Activated CD4-positive, alpha-beta T cell treated with anti-CD3 and anti-CD28 coated beads for 1 hour (primary cell): Measurements from ENCODE around the gene UVRAG.
"Not testable (repeated sequence)": the region's sequence is repeated elsewhere in the genome, so short reads cannot be mapped to it uniquely, and the experiment has no call there.

Experiments used
- DNase-seq: peaks from one replicate; pipeline ENCODE4 v3.0.0-alpha.2; 2020

Gene UVRAG

DNA sequence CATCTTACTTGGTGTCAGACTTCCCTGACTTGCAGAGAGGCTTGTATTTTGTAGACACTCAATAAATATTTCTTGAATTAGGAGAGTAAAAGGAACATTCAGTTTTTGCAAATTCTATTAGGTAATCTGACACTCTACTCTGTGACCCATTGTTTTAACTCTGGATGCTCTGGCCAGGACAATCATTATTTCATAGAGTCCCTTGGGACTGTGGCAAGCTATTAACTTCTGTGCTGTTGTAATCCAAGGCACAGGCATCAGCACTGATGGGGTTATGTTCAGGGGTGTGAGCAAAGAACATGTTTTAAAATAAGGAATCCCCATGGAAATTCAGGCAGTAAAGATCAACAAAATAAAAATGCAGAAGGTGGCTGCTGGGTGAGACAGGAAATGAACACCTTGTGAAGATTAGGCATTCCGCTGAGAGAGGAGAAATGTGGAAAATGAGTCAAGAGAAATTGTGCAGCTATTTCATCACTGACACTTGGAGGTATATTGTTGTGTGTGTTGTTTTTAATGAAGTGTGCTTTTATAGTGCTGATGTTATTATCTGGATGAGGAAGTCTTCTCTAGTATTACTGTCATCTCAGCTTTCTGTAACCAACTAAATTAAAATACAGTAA is 216.1 kb downstream of the UVRAG start:
- DNase-seq = no peak

DNA sequence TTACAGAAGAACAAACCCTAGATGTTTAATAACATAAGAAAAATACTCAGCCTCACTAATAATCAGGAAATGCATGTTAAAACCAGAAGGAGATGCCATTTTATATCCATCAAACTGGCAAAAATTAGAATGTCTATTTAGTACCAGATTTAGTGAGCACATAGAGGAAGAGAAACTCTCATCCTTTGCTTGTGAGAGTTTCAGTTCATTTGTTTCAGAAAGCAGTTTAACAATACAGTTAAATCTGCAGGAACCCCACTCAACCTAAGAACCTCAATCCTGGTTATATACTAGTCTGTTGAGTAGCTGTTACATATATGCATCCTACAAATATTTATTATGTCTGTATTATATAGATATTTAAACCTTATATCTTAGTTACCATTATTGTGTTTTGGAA is 218.7 kb downstream of the UVRAG start:
- DNase-seq = no peak

DNA sequence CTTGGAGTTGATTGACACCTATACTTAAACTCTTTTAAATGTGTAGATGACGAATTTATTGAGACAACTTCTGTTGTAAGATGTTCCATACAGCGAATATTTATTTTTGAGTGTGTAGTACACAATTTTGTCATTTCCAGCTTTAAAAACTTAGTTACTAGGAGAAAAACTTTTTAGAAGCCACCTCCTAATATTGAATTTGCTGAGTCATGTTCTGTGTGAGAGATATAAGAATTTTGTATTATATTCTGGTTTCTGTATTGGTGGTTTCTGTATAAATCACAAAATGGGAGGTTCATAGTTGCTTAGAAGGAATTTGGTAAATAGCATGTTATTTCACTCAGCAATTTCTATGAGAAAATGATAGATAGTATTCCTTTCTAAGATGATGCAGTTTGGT is 220.0 kb downstream of the UVRAG start:
- no peak for DNase-seq

DNA sequence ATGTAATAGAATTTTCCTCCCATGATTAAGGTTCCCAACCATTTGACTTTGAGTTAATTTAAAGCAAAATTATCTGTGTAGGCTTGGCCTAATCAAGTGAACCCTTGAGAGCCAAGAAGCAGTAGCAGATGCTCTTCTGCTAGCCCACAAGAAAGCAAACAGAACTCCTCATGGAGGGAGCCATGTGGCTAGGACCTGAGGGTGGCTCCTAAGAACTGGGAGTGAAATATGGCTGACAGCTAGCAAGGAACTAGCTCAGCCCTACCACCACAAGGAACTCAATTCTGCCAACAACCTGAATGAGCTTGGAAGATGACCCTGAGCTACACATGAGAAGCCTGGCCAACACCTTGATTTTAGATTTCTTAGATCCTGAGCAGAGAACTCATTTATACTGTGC is 223.6 kb downstream of the UVRAG start:
- DNase-seq = no peak

DNA sequence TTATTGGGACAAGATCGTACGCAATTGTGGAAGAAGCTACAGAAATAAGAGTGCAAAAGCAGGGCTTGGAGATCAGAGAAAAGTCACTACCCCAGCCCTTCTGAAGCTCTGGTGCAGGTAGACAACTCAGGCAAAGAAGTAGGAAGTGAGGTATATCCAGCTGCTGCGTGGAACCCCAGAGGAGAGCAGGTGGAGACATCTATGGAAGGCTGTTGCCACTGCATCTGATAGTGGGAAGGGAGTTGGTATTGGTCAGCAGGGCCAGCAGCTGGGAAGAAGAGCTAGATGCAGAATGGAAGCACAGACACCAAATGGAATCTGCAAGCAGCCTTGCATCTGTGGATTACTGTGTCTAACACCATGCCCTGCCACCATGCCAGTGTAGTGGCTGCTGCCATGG is 226.2 kb downstream of the UVRAG start:
- no peak for DNase-seq

DNA sequence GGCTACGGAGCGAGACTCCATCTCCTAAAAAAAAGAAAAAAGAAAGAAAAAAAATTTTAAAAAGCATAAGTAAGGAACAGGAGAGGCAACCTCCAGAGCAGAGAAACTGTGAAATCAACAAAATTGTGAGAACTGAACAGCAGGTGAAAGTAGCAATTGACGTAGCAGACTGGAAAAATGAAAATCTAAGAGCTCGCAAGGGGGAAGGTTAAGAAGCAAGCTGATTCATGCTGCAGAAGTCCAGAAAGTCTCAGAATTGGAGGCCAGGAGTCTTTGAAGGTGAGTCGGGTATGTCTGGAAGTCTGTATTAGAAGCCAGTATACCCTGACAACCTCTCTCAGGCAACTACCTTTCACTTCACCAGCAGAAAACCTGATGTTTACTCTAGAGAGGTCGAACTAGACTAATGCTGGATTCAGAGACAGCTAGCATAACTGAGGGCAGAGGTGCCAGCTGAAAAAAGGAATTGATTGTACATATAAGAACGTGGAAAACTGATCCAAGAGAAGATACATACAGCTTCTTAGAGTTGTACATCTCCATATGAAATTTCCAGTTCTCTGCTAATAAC is 229.8 kb downstream of the UVRAG start:
- no peak for DNase-seq

DNA sequence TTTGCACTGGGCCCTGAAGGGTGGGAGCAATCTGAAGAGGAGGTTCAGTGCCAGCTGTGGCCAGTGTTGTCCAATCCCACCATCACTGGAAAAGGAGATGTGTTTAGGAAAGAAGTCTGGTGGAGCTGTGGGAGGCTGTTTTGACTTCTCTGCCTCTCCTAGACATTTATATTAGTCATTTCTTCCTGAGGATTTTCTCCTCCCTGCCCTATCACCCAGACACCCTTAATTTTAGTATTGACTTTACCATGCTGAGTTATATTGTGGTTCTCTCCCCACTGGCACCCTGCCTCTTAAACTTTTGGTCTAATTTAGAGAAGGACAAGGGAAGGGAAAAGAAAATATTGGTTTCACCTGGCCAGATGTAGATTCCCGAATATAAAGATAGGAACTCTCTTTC is 232.2 kb downstream of the UVRAG start:
- no peak for DNase-seq

DNA sequence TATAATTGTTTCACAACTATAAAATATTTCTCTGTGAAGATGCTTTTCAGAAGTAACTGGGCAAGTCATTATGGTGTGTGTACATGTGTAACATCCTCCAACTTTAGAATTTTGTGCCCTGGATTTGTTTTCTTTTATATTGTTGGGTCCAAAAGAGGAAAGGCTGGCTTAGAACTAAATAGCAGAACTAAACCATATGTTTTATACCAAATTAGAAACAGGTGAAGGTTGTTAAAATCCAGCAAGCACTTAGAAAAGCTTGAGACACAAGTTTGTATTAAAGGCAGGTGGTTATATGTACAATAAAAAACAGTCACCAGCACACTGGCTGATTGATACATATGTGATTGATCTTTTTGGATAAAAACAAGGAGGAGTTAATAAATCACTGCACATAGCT is 232.8 kb downstream of the UVRAG start:
- DNase-seq = no peak

DNA sequence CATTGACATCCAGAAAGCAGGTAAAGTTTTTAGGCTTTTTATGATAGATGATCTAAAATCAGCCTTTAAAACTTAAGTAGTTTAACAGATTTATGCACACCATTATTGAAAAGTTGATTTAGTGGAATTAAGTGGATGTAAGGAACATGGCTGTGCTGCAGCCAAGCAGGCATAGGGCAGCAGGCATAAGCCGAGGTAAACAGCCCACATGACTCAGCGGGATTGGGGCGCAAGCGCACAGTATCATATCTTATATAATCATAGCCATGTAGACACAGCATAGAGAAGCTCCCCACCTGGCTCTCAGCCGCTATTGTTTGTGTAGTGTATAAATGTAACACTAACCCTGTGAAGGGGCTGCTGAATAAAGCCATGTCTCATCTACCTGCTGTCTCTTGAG is 233.8 kb downstream of the UVRAG start:
- no peak for DNase-seq

DNA sequence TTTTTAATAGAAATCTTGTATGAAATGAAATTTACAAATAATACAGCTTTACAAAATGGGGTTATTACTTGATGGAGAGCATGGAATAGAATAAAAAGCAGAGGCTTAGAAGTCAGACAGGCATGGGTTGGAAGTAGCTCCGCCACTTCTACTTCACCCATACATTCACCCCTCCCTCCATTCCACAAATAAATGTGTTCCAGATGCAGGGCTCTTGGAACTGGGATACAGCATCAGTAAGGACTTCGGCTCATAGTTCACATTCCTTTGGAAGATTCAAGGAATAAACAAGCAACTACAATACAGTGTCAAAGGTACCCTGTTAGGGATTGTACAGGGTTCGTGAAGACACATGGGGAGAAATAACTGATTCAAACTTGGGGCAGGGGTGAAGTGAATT is 234.5 kb downstream of the UVRAG start:
- no peak for DNase-seq

DNA sequence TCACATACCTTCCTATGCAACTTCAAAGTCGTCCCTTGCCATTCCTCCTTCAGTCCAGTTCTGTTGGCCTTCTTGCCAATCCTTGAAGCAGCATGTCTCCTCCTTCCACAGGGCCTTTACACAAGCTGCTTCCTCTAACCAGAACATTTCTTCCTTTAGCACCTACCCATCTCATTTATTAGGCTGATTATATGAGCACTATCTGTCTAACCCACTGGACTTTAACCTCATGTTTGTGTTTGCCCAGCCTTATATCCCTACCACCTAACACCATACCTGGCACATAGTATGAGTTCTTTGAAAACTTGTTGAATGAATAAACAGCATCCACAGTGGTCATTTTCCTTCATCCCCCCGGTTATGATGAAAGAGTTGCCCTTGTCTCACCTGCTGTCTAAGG is 236.9 kb downstream of the UVRAG start:
- no peak for DNase-seq

DNA sequence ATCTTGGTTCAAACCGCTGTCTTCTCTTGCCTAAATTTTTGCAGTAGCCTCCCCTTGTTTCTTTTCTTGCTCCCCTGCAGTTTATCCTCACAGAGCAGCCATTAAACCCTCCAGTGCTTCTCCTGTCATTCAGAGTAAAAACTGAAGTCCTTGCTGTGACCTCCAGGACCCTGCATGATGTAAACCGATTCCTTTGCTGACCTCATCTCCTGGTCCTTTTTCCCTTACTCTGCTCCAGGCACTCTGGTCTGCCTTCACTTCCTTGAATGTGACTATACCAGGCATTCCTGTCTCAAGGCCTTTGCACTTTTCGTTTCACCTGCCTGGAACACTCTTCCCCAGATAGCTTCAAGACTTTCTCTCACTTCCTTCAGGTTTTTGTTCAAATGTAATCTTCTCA is 239.3 kb downstream of the UVRAG start:
- no peak for DNase-seq

DNA sequence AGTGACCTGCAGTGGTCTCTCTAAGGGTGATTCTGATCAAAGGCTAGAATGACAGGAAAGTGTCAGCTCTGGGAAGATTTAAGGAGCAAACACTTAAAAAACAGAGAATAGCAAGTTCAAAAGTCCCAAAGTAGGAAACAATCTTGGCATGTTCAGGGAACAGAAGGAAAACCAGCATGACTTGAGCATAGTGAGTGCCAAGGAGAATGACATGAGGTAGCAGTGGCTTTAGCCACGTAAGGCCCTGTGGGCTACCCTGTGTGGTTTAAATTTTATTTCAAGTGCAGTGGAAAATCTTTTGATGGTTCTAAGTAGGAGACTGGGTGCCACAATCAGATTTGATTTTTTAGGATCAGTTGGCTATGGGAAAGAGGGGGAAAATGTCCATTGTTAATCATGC is 241.9 kb downstream of the UVRAG start:
- no peak for DNase-seq

DNA sequence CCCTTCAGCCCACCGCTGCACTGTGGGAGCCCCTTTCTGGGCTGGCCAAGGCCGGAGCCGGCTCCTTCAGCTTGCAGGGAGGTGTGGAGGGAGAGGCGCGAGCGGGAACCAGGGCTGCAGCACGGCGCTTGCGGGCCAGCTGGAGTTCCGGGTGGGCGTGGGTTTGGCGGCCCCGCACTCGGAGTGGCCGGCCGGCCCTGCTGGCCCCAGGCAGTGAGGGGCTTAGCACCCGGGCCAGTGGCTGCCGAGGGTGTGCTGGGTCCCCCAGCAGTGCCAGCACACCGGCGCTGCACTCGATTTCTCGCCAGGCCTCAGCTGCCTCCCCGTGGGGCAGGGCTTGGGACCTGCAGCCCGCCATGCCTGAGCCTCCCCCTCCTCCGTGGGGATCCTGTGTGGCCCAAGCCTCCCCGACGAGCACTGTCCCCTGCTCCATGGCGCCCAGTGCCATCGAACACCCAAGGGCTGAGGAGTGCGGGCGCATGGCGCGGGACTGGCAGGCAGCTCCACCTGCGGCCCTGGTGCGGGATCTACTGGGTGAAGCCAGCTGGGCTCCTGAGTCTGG is 245.5 kb downstream of the UVRAG start:
- not testable (repeated sequence) for DNase-seq

DNA sequence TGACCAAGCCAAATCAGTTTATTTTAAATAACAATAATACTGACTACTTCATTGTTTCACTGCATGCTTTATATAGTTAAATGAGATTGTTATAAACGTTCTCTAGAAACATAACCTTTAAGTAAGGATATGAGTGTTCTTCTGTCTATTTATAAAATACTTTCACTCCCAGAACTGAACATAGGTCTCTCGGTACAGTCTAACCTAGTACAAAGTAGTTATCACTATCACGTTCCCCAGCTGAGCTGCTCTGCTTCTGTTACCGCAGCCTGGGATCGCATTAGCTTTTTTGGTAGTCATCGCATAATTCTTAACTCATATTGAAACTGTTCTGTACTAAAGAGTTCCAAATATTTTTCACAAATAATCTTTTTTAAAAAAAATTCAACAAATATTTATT is 247.7 kb downstream of the UVRAG start:
- DNase-seq = no peak

DNA sequence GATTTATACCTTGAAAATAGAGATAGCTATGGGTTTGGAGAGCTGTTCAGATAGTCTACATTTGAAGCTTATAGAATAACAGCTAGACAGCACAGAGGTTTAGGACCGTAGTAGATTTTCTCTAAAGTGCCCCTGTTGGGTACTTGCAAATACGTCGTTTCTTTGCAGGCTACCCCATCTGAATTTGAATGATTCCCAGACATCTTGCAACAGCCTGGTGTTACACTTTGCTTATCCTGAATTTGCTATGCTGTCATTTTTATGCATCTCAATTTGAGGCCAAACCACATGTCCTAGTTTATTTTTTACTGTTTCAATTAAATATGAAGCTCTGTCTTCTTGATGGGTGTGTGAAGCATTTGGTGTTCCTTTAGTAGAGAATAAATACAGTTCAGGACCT is 249.2 kb downstream of the UVRAG start:
- no peak for DNase-seq

DNA sequence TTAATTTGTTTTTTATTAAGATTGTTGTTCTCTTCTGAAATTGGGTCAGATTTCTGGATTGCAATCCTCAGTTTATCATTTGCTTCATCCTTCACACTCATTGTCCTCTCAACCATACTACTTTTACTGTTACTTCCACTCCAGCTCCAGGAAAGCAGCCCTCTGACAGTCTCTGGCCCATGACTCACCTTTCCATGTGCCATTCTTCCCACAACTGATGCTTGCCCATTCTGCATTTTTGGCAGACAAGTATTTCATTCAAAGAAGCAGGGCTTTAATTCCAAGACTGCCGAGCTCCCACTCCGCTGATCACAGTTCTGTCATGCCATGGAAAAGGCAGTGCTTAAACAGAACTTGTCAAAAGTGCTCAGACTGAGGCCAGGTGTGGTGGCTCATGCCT is 252.1 kb downstream of the UVRAG start:
- DNase-seq = no peak

DNA sequence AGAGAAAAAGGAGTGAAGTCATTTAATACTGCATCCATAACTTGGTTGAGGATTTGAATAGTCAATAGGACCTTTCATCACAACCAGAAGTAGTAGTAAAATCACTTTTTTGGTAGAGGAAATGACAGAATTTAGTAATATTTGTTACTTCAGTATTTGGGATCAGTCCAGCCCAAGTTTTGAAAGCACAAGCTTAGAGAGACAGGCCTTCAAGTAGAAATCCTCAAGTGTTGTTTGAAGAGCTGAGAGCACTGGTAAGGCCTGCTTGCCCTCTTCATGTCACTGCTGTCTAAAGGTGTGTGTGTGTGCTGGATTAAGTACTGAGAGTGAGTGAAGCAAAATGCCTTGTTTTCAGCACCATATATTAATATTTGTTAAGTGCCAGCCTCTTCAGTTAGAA is 254.0 kb downstream of the UVRAG start:
- no peak for DNase-seq

DNA sequence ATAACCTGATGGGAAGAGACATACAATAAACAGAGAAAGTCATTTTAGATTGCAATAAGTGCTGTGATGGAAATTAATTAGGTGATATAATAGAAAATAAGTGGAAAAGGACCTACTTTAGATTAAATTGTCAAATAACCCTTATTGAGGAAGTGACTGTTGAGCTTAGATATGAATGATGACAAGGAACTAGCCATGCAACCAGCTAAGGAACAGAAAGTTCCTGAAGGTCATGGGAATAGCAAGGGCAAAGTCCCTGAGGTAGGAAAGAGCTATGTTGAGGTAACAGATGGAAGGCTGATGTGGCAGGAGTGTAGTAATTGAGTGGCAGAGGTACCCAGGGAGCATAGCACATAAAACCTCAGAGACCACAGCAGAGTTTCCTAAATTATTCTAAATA is 256.1 kb downstream of the UVRAG start:
- no peak for DNase-seq

DNA sequence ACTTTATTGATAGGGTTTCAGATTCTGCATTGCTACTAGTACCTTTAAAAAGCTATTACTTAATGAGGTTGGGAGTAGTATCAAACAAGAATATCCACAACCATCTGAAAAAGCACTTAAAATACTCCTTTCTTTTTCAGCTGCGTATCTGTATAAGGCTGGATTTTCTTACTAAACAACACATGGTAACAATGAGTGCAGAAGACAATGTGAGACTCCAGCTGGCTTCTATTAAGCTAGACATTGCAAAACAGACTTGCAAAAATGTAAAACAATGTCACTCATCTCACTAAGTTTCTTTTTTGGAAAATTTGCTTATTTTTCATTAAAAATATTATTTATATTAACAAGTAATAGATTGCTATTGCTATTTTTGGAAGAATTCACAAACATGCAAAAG is 258.7 kb downstream of the UVRAG start:
- no peak for DNase-seq

DNA sequence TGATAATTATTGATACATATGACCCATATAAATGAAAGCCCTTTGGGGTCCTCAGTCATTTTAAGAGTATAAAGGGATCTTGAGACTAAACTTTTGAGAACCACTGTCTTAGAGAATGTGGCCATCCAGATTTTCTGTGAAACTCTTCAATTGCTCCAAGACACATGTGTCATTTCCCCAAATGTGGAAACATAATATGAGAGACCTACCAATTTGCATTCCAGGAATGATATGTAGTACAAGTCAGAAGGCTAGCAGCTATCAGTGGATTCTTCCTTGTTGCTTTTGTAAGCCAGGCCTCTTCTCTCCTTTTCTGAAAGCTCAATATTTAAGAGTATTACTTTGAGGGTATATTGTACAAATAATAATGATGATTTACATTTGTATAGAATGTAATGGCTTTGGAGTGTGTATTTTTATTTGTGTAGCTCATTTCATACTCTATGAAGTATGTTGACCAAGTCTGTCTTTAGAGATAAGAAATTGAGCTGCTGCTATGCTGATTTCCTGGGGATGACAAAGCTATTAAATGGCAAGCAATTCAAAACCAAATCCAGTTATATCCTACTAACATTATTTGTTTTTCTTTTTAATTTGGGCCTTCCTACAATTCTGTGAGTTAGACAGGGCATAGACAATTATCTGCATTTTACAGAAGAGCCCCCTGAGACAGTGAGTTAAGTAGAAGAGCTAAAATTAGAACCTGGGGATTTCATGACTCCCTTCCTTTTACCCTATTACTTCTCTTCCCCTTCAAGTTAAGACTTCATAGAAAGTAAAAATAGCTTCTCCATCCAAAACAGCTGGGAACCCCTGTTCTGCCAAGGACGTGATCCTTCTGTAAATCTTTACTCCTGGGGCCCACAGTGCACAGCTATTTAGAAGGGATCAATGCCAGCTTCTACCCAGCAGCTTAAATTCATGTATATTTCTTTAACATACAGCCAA is 259.4 kb downstream of the UVRAG start:
- no peak for DNase-seq

DNA sequence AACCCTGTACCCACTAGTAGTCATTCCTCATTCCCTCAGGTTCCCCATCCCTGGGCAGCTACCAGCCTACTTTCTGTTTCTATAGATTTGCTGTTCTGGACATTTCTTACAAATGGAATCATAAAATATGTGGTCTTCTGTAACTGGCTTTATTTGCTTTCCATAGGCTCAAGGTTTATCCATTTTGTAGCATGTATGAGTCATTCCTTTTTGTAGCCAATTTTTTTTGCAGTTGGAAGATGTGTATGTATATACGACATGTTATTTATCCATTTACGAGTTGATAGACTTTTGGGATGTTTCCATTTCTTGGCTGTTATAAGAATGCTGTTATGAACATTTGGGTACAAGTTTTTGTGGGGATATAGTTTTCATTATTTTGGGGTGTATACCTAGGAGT is 260.7 kb downstream of the UVRAG start:
- DNase-seq = no peak

DNA sequence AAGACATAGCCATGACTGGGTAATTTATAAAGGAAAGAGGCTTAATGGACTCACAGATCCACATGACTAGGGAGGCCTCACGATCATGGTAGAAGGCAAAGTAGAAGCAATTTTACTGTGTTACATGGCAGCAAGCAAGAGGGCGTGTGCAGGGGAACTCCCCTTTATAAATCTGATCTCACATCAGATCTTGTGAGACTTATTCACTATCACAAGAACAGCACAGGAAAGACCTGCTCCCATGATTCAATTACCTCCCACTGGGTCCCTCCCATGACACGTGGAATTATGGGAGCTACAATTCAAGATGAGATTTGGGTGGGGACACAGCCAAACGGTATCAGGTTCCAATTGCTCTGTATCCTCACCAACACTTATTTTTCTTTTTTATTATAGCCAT is 261.2 kb downstream of the UVRAG start:
- not testable (repeated sequence) for DNase-seq

DNA sequence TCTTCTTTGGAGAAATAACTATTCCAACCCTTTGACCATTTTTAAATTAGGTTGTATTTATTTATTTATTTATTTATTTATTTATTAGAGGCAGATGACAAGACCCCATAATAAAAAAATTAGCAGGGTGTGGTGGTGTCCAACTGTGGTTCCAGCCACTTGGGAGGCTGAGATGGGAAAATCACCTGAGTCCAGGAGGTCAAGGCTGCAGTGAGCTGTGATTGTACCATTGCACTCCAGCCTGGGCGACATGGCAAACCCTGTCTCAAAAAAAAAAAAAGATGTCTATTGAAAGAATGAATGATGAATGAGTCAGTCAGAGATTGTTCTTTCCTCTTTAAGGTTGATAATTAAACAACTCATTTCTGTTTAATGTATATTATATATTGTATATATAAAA is 261.7 kb downstream of the UVRAG start:
- no peak for DNase-seq
